ENCODE results near the gene RBFOX1. TPM values are rescaled to one million over a fixed set of nuclear protein-coding genes. Genes with fewer than 3 reads are reported as not detected.

RBFOX1 gene
- total and polyA plus RNA-seq, 10 of the 15 experiments (the other 5 are each of a cell fraction or from before 2014, with no cell fraction given), result 0.87 TPM; not detected in 9

- RAD21 ChIA-PET (ENCODE audit: unreplicated experiment), result no interaction called here
- H2AFZ ChIP-seq (ENCODE audit: control insufficient read depth, low read depth, low read length), result no peak overlapping the region
- POLR2A ChIA-PET, result no interaction called here
- in situ Hi-C loops (cut with MboI), result no loop called here
- CTCF ChIA-PET, result no interaction called here
- WGBS (ENCODE audit: insufficient coverage, insufficient replicate concordance, low lambda C conversion rate, missing lambda C conversion rate), result 35% methylated on average over 6 of the region's 6 CpGs
- no peaks in the 10 kb centered on the region for H3K4me1 ChIP-seq (ENCODE audit: control insufficient read depth, insufficient read depth, low read length)
- ATAC-seq, result no peak
- no peaks in the 10 kb centered on the region for H3K79me2 ChIP-seq (ENCODE audit: control insufficient read depth, insufficient read depth, low read length)
- TF ChIP-seq CUX1 (IDR thresholded peaks at IDR 0.05; ENCODE audit: insufficient replicate concordance, low read depth, low read length) (no peak), EGR1 (IDR thresholded peaks at IDR 0.05; ENCODE audit: borderline replicate concordance in 1 of 2, low read depth in 2 of 2, low read length in 2 of 2) (no peak), KLF5 (IDR thresholded peaks at IDR 0.05; ENCODE audit: partially characterized antibody) (no peak), RFX5 (IDR thresholded peaks at IDR 0.05; ENCODE audit: low read depth, low read length) (no peak), SREBF1 (IDR thresholded peaks at IDR 0.05; ENCODE audit: low read length) (no peak), HCFC1 (IDR thresholded peaks at IDR 0.05; ENCODE audit: low read length) (no peak)
- SMC1A ChIA-PET (ENCODE audit: uncharacterized antibody, unreplicated experiment), result no interaction called here
- H4K20me1 ChIP-seq (ENCODE audit: control insufficient read depth, insufficient read depth), result no peaks in the 10 kb centered on the region
- H3K4me2 ChIP-seq (ENCODE audit: control insufficient read depth, insufficient read depth), result no peak overlapping the region
- no peak for FAIRE-seq
- DNase-seq (ENCODE audit: low read depth, low spot score), result no peak
- H3K36me3 ChIP-seq (ENCODE audit: control insufficient read depth in 2 of 2, insufficient read depth in 2 of 2, low read length in 1 of 2), result no peaks in the 10 kb centered on the region
- H3K4me3 ChIP-seq, result no peak overlapping the region
- intact Hi-C loops (cut with micrococcal nuclease; ENCODE audit: unreplicated experiment), result no loop called here
- H3K27me3 ChIP-seq (replicated peaks in 1 of 2; ENCODE audit: control insufficient read depth in 2 of 2, insufficient read depth in 2 of 2, low read length in 1 of 2), result no peaks in the 10 kb centered on the region
- H3K27ac ChIP-seq (ENCODE audit: control insufficient read depth, insufficient read depth), result no peak overlapping the region
- H3K9ac ChIP-seq (ENCODE audit: control insufficient read depth, insufficient read depth, low read length), result no peak overlapping the region
- BruUV-seq (replicated peaks), result no TSS peak
- H3K9me3 ChIP-seq (replicated peaks; ENCODE audit: control insufficient read depth, insufficient read depth, low read length), result no peaks in the 10 kb centered on the region
Observed at GRCh38 chr16:7532534-7532933, 199.9 kb downstream of the RBFOX1 start.

Measured in GM12878 (cell line).